Measurements from ENCODE around the gene SCYGR8.
"Not testable (repeated sequence)": the region's sequence is repeated elsewhere in the genome, so short reads cannot be mapped to it uniquely, and the experiment has no call there.

SCYGR8 gene

DNA sequence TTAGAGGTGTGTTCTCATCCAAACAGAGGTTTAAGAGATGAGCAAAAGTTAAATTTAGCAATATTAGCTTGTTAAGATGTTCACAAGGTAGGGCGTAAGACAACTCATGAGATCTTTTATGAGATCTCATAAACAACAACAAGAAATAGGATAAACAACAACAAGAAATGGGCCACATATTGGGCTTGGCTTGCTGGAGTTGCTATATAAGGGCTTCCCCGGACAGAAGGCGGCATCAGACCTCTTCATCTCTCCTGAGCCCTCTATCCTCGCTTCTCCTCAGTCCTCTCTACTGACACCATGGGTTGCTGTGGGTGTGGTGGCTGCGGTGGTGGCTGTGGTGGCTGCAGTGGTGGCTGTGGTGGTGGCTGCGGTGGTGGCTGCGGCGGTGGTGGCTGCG is at the start of gene SCYGR8:
Gene SCYGR8, plus strand, starts transcription at position 301 of the 400 bp plus-strand sequence. Its CDS starts 0 bp downstream, at position 301.
- DNase-seq: no peak

- no peak for DNase-seq
Observed at GRCh38 chr2:227696990-227697679, 48.6 kb upstream of the SCYGR8 start.

DNA sequence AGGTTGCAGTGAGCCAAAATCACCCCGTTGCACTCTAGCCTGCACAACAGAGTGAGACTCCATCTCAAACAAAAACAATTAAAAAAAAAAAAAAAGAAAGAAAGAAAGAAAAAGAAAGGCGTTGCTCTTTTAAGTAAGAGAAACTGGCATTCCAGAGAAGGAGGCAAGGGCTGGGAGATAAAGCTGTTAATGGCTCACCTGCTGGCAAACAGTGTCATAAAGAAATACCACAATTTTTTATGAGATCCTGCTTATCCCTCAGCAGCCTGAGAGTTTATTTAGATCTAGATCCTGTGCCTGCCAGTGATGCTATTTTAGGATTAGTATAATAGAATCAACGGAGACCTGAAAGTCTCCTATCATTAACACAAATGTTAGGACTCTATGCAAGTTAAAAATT is 44.1 kb upstream of the SCYGR8 start:
- no peak for DNase-seq

GRCh38 chr2:227703280-227703732 is 42.4 kb upstream of the SCYGR8 start:
- no peak for DNase-seq

DNA sequence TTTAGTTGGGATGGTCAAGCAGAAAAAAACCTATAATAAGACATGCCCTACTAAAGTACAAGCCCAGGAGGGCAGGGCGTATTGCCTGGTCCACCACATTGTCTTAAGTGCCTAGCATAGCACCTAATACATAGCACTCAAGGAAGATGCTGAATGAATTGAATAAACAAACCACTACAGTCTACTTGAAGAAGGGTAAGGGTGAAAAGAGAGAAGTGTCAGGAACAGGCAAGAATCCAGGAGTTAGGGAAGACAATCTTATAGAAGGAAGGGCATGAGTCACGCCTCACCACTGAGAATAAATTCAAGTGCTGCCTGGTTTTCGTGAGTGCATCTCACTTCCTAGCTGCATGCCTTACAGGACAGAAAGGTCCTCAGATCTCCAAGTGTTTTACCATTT is 41.7 kb upstream of the SCYGR8 start:
- no peak for DNase-seq

DNA sequence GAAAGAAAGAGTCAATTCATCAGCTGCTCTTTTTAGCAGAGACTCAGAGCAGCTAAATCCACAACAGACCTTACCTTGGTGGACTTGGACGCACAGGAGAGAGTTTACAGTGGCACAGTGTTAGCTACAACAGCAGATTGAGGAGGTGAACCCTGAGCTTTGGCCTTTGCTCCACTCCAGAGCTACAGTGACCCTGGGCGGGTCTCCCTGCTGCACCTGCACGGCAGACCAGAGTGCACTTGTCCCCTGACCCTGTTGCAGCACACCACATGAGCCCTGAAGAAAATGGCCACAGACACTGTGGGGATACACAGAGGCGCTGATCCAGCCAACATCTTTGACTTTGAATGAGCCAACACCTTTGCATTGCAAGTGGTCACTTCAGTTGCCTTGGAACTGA is 38.8 kb upstream of the SCYGR8 start:
- DNase-seq: no peak

GRCh38 chr2:227707390-227707789 is 38.3 kb upstream of the SCYGR8 start:
- no peak for DNase-seq

- no peak for DNase-seq
Observed at GRCh38 chr2:227710986-227711385, 34.7 kb upstream of the SCYGR8 start.

DNA sequence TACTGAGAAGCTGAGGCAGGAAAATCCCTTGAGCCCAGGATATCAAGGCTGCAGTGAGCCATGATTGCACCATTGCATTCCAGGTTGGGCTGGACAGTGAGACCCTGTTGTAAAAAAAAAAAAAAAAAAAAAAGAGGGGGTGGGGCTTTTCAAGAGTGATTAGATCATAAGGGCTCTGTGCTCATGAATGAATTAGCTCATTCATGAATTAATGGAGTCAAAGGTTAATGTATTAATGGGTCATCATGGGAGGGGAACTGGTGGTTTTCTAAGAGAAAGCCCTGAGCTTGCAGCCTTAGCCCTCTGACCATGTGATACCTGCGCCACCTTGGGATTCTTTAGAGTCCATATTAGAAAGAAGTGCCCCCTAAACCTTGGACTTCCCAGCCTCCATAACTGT is 32.4 kb upstream of the SCYGR8 start:
- DNase-seq: no peak

DNA sequence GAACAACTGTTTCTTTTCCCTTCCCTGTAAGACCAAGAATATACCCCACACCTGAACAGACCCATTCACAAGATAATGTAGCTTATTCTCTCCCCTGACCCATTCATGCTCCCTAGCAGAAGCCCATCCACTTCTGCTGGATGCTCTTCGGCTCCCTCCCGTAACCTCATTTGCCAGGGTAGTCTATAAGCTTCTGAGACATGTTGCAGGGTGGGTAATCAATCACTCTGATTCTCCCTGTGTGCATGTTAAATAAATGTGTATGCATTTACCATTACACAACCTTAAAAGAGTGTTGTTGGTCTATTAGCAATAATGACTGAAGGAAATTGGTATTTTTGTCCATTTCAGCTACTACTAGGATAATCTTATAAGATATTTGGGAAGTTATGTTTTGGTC is 29.2 kb upstream of the SCYGR8 start:
- no peak for DNase-seq

- no peak for DNase-seq
Observed at GRCh38 chr2:227717687-227718567, 27.8 kb upstream of the SCYGR8 start, which contains the start of gene SLC19A3. Gene SLC19A3 (minus strand): TSS chr2:227718028. CDS start chr2:227702318, 15,710 bp downstream.

GRCh38 chr2:227719641-227720040 is 26.1 kb upstream of the SCYGR8 start:
- DNase-seq: no peak

DNA sequence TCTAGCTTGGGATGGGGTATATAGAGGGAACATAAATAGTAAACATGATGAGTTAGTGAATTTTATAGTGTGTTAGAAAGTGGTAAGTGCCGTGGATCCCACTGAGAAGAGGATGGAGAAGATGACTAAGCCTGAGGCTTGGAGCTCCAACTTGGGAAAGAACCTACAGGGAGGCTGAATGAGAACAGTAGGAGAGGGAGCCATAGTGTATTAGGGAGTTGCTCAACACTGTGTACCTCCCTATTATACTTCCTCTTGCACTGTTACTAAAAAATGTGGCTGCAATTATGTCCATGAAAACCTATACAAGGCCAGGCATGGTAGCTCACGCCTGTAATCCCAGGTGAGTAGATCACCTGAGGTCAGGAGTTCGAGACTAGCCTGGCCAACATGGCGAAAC is 25.0 kb upstream of the SCYGR8 start:
- DNase-seq: no peak

DNA sequence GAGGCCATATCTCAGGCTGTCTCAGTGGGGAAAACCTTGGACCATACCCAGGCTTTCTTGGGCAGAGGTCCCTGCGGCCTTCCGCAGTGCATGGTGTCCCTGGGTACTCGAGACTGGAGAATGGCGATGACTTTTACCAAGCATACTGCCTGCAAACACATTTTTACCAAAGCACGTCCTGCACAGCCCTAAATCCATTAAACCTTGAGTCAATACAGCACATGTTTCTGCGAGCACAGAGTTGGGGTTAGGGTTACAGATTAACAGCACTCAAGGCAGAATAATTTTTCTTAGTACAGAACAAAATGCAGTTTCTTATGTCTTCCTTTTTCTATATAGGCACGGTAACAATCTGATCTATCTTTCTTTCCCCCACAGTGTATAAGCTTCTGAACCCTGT is 22.9 kb upstream of the SCYGR8 start:
- not testable (repeated sequence) for DNase-seq

DNA sequence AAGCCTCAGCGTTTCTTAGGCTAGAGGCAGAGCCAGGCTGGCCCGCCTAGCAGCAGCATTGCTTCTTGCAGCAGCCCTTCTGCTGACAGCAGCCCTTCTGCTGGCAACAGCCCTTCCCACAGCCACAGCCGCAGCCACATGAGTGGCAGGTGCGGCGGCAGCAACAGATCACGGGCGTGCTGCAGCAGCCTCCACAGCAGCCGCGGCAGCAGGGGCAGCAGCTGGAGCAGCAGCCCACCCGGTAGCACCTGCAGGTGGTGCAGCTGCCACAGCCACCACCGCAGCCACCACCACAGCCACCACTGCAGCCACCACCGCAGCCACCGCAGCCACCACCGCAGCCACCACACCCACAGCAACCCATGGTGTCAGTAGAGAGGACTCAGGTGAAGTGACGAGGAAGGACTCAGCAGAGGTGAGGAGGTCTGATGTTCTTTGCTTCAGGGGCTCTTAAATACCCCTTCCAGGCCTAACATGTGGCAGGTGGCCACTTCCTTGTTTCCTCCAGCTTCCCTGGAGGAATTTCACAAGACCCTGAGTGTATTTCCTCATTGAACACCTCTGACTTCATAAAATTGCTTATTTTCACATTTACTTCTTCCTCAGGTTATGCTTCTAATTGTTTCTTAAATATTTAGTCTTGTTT is 21.2 kb upstream of the SCYGR8 start, which contains the start of gene SCYGR6:
Gene SCYGR6, minus strand, starts transcription at position 364 of the 646 bp plus-strand sequence. Its CDS starts 0 bp downstream, at position 364.
- DNase-seq: no peak

GRCh38 chr2:227728035-227728434 is 17.7 kb upstream of the SCYGR8 start, which contains the start of gene SCYGR7:
Gene SCYGR7 (plus strand): TSS chr2:227728335. CDS start chr2:227728335, 0 bp downstream.
- no peak for DNase-seq

DNA sequence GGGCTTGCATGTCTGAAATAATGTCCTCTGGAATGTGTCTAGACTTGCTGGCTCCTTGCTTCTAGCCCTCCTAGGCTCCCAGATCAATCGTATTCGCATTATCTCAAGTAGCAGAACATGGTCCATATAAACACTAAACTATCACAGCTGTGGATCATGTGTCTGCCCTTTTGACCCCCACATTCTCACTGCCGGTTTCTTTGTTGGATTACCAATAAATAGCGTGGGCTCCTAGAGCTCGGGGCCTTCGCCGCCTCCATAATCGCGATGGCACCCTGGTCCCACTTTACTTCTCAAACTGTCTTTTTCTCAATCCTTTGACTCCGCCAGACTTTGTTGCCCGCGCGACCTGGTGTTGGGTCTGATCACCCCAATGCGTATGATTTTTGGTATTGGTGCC is 6.3 kb upstream of the SCYGR8 start:
- no peak for DNase-seq

GRCh38 chr2:227740705-227741104 is 5.0 kb upstream of the SCYGR8 start:
- not testable (repeated sequence) for DNase-seq

DNA sequence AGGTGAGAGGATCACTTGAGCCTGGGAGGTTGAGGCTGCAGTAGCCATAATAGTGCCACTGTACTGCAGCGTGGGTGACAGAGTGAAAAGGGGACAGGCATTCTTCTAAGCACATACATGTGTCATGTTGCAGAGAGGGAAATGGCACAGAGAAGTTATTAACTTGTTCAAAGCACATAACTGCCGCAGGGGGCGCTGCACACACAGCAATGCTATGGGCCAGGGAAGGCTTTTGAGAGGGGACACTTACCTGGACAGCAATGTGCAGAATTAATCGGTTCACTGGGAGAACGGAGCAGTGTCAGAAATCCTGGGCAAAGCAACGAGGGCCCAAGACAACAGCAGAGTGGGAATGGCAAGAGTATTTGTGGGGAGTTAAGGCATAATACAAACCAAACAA is 2.4 kb downstream of the SCYGR8 start:
- DNase-seq: no peak

DNA sequence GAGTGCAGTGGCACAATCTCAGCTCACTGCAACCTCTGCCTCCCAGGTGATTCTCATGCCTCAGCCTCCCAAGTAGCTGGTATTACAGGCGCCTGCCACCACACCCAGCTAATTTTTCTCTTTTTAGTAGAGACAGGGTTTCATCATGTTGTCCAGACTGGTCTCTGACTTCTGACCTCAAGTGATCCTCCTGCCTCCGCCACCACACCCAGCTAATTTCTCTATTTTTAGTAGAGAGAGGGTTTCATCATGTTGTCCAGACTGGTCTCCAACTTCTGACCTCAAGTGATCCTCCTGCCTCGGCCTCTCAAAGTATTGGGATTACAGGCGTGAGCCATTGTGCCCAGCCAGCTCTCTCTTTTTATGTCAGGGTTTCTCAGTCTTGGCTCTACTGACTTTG is 10.6 kb downstream of the SCYGR8 start:
- DNase-seq: not testable (repeated sequence)

- no peak for DNase-seq
Observed at GRCh38 chr2:227759411-227760118, 13.9 kb downstream of the SCYGR8 start.

GRCh38 chr2:227761740-227762476 is 16.2 kb downstream of the SCYGR8 start:
- DNase-seq: no peak

Data from stimulated activated naive CD4-positive, alpha-beta T cell (primary cell).